ENCODE measurements around the gene TESPA1. TPM values are rescaled to one million over a fixed set of nuclear protein-coding genes. Genes with fewer than 3 reads are reported as not detected.

TESPA1 gene
- total and polyA plus RNA-seq, 2 of the 8 experiments (the other 6 are each of a cell fraction or from before 2014, with no cell fraction given) = not detected

- no peak overlapping the region for H4K91ac ChIP-seq (replicated peaks; ENCODE audit: insufficient read length, low read length)
- H4K5ac ChIP-seq (ENCODE audit: insufficient read length, low read depth, low read length) = no peak overlapping the region
- H3K79me1 ChIP-seq (ENCODE audit: low read depth, low read length) = no peaks in the 10 kb centered on the region
- no peak overlapping the region for H2BK120ac ChIP-seq (replicated peaks; ENCODE audit: low read depth, low read length)
- no peaks in the 10 kb centered on the region; the same call in 1 of the 2 replicates for H3K23me2 ChIP-seq (ENCODE audit: low read depth, low read length)
- H3K9ac ChIP-seq (replicated peaks in 1 of 4; ENCODE audit: extremely low read depth in 1 of 4, low read depth in 3 of 4, low read length in 3 of 4) = no peak overlapping the region
- no peak overlapping the region for H3K4ac ChIP-seq (replicated peaks; ENCODE audit: insufficient read length, low read depth, low read length)
- no peak for DNase-seq (ENCODE audit: low read depth in 1 of 2, low spot score in 2 of 2)
- ChIA-PET POLR2A (ENCODE audit: partially characterized antibody) (no interaction called here), CTCF (ENCODE audit: partially characterized antibody) (interaction anchor here (0.6 to 1.7 kb wide), 3 partner anchors 9 to 122 kb away, joined by 3 to 6 read pairs (median 3); no protein-coding TSS in a partner anchor)
- H2AK5ac ChIP-seq (ENCODE audit: low read depth, low read length) = no peak overlapping the region
- no peak overlapping the region for H3K14ac ChIP-seq (ENCODE audit: insufficient read length)
- no peaks in the 10 kb centered on the region for H3K36me3 ChIP-seq (ENCODE audit: control insufficient read depth in 2 of 4, insufficient read depth in 4 of 4, low read length in 3 of 4)
- 96% methylated on average over 2 of the region's 2 CpGs; no CpG with 5 or more reads in 1 of the 2 experiments for WGBS, 2 experiments (ENCODE audit: extremely low coverage in 1 of 2, insufficient coverage in 1 of 2, insufficient read length in 1 of 2, insufficient replicate concordance in 2 of 2, low coverage in 1 of 2, low lambda C conversion rate in 2 of 2, missing lambda C conversion rate in 1 of 2)
- H4K20me1 ChIP-seq (replicated peaks in 1 of 2; ENCODE audit: control insufficient read depth in 1 of 2, insufficient read depth in 2 of 2, low read length in 2 of 2) = no peaks in the 10 kb centered on the region
- TF ChIP-seq KDM1A (IDR thresholded peaks at IDR 0.05; ENCODE audit: borderline replicate concordance, low read length) (no peak), SRF (IDR thresholded peaks at IDR 0.05; ENCODE audit: low read depth, low read length) (no peak), HDAC2 (IDR thresholded peaks at IDR 0.05; ENCODE audit: borderline replicate concordance in 1 of 2, low read depth in 2 of 2, low read length in 2 of 2) (no peak), SP4 (IDR thresholded peaks at IDR 0.05; ENCODE audit: low read length) (no peak), FOSL1 (IDR thresholded peaks at IDR 0.05; ENCODE audit: insufficient read depth, low read depth, low read length) (no peak), HDAC6 (IDR thresholded peaks at IDR 0.05; ENCODE audit: low read depth, low read length) (no peak), ZNF274 (IDR thresholded peaks at IDR 0.05; ENCODE audit: borderline replicate concordance, extremely low read depth, low read length) (no peak), USF2 (IDR thresholded peaks at IDR 0.05; ENCODE audit: low read length) (no peak), CEBPB (IDR thresholded peaks at IDR 0.05; ENCODE audit: low read depth, low read length) (no peak), BCL11A (IDR thresholded peaks at IDR 0.05; ENCODE audit: low read depth in 2 of 2, low read length in 2 of 2) (no peak), CBX8 (IDR thresholded peaks at IDR 0.05; ENCODE audit: borderline replicate concordance, low read depth, low read length) (no peak), CBX5 (IDR thresholded peaks at IDR 0.05; ENCODE audit: low read depth, low read length) (no peak)
- no peak overlapping the region for H3K23ac ChIP-seq (ENCODE audit: insufficient read length)
- H2AFZ ChIP-seq (ENCODE audit: low read length) = no peak overlapping the region
- no peak overlapping the region for H3K4me2 ChIP-seq (ENCODE audit: insufficient read depth in 1 of 2, low read depth in 2 of 2, low read length in 2 of 2)
- no peak overlapping the region for H2BK20ac ChIP-seq (ENCODE audit: low read length)
- no peak overlapping the region for H2BK12ac ChIP-seq (ENCODE audit: low read depth, low read length)
- H4K8ac ChIP-seq (ENCODE audit: extremely low read depth, insufficient read depth, low read length) = no peak overlapping the region
- H3K27me3 ChIP-seq (replicated peaks in 1 of 4; ENCODE audit: control insufficient read depth in 3 of 4, extremely low read depth in 1 of 4, insufficient read depth in 3 of 4, low read length in 3 of 4) = 0 out of 7 replicates have a peak, but pooled peaks cover 0 to 2% (median 0%) of the 10 kb centered on the region in 4 experiments
- no peaks in the 10 kb centered on the region for H3K79me2 ChIP-seq (ENCODE audit: control insufficient read depth in 1 of 2, insufficient read depth in 2 of 2, low read length in 2 of 2)
- no peak overlapping the region for H2BK15ac ChIP-seq (ENCODE audit: low read length)
- H3K4me1 ChIP-seq (replicated peaks in 1 of 4; ENCODE audit: control insufficient read depth in 3 of 4, insufficient read depth in 4 of 4, low read length in 3 of 4) = peaks cover 0 to 3% (median 0%) of the 10 kb centered on the region in 4 experiments; a peak in 2 of 7 replicates
- H3K56ac ChIP-seq (replicated peaks; ENCODE audit: insufficient read length, low read depth, low read length) = no peak overlapping the region
- no peaks in the 10 kb centered on the region for H3K9me3 ChIP-seq (ENCODE audit: insufficient read depth in 2 of 2, low read depth in 1 of 2, low read length in 1 of 2)
- H2BK5ac ChIP-seq (ENCODE audit: low read depth, low read length) = no peak overlapping the region
- H3K27ac ChIP-seq (ENCODE audit: low read depth, low read length) = no peak overlapping the region
- H3K4me3 ChIP-seq (ENCODE audit: extremely low read depth in 1 of 4, insufficient read depth in 2 of 4, low read depth in 3 of 4, low read length in 4 of 4) = no peak overlapping the region
- FAIRE-seq = no peak
- no peak overlapping the region for H3K18ac ChIP-seq (ENCODE audit: extremely low read depth, low read length)
Observed at GRCh38 chr12:54945082-54945481, 39.5 kb downstream of the TESPA1 start.
